Thyroid gland (tissue), 4 donors: ENCODE measurements around the gene GFOD2. TPM values are rescaled to one million over a fixed set of nuclear protein-coding genes. Genes with fewer than 3 reads are reported as not detected.
A peak's percentile ranks its signal among the peaks of the same experiment; 100 is the strongest.

Source experiments
- DNase-seq, 2 donors: peaks; one replicate each; pipeline ENCODE4 v3.0.0-alpha.2; 2019
- H3K27ac ChIP-seq, 3 donors: fragments of 200-600 bp; sonication (generic); 1 replicate in 2 of 3; 2 replicates in 1 of 3; pipeline ENCODE4 v1.5.1; 2016 to 2019; ENCODE audit warnings: mild to moderate bottlenecking in 1 of 3, moderate library complexity in 1 of 3
- H3K27me3 ChIP-seq: fragments of 200-600 bp; sonication (generic); one replicate; pipeline ENCODE4 v1.5.1; 2019
- H3K36me3 ChIP-seq, 2 donors: fragments of 200-600 bp; sonication (generic); one replicate each; pipeline ENCODE4 v1.5.1; 2016 to 2019
- H3K4me1 ChIP-seq, 2 donors: fragments of 200-600 bp; sonication (generic); one replicate each; pipeline ENCODE4 v1.5.1; 2017 to 2019
- H3K4me3 ChIP-seq, 3 donors: fragments of 200-600 bp; sonication (generic); replicated peaks in 1 of 3; 1 replicate in 2 of 3; 2 replicates in 1 of 3; pipeline ENCODE4 v1.5.1; 2016; ENCODE audit warnings: mild to moderate bottlenecking in 1 of 3
- H3K9me3 ChIP-seq: fragments of 200-600 bp; sonication (generic); one replicate; pipeline ENCODE4 v1.5.1; 2017
- POLR2A ChIP-seq, 2 donors: fragments of 450-650 bp; IDR thresholded peaks; one replicate each; pipeline ENCODE4 v1.6.1; 2017; ENCODE audit warnings: antibody characterized with exemption in 2 of 2, mild to moderate bottlenecking in 2 of 2, moderate library complexity in 1 of 2
- WGBS, 2 donors: methylation state at CpG; one replicate each; pipeline ENCODE4 v1.1.5; 2017; 5-methylcytosine and 5-hydroxymethylcytosine counted together
- intact Hi-C: fragments of 100-400 bp; cut with DNase I; formaldehyde crosslinking; loops from one replicate; pipeline ENCODE4 v1.15.1; 2023
- total RNA-seq, 4 donors: library from RNA; depleted of rRNA; stranded (reverse); fragments of >200 nt; gene quantifications; one replicate each; pipeline ENCODE4 v1.2.3, GENCODE V29; 2016
- TF ChIP-seq, protein P1 (sequence below), 6 experiments: fragments of 200-600 bp in 3 of 6; fragments of 450-650 bp in 3 of 6; sonication (generic) in 3 of 6; IDR thresholded peaks; one replicate each; pipeline ENCODE4 v1.5.1; 2016 to 2019; ENCODE audit warnings: antibody characterized with exemption in 6 of 6, mild to moderate bottlenecking in 2 of 6, inconsistent platforms in 1 of 6, moderate library complexity in 1 of 6

The GFOD2 gene
- total RNA-seq, 4 donors from 2014 or later = 10.9 to 27.5 (median 23.7) TPM

GRCh38 chr16:67730326-67730725 lies 11.2 kb upstream of the GFOD2 start:
- Histone ChIP-seq H3K9me3 (no peaks in the 10 kb centered on the region), H3K36me3 (peaks cover 37 to 43% of the 10 kb centered on the region in 2 donors), H3K4me3 (no peak overlapping the region), H3K27me3 (no peaks in the 10 kb centered on the region), H3K27ac (no peak overlapping the region), H3K4me1 (peaks cover 6 to 9% of the 10 kb centered on the region in 2 donors)
- 94 to 95% methylated on average over 5 to 6 of the region's 6 CpGs for WGBS, 2 donors
- no peak for TF ChIP-seq POLR2A (IDR thresholded peaks at IDR 0.05)
- TF ChIP-seq, protein P1, sequence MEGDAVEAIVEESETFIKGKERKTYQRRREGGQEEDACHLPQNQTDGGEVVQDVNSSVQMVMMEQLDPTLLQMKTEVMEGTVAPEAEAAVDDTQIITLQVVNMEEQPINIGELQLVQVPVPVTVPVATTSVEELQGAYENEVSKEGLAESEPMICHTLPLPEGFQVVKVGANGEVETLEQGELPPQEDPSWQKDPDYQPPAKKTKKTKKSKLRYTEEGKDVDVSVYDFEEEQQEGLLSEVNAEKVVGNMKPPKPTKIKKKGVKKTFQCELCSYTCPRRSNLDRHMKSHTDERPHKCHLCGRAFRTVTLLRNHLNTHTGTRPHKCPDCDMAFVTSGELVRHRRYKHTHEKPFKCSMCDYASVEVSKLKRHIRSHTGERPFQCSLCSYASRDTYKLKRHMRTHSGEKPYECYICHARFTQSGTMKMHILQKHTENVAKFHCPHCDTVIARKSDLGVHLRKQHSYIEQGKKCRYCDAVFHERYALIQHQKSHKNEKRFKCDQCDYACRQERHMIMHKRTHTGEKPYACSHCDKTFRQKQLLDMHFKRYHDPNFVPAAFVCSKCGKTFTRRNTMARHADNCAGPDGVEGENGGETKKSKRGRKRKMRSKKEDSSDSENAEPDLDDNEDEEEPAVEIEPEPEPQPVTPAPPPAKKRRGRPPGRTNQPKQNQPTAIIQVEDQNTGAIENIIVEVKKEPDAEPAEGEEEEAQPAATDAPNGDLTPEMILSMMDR (IDR thresholded peaks at IDR 0.05) = no peak
- intact Hi-C loops = no loop called here
- DNase-seq = no peak

GRCh38 chr16:67729636-67730248 lies 10.6 kb upstream of the GFOD2 start:
- WGBS, 2 donors = 94 to 97% methylated on average over 9 to 13 of the region's 14 CpGs
- Histone ChIP-seq H3K27me3 (no peaks in the 10 kb centered on the region), H3K4me1 (peaks cover 2 to 7% of the 10 kb centered on the region in 2 donors), H3K9me3 (no peaks in the 10 kb centered on the region), H3K4me3 (no peak overlapping the region), H3K27ac (no peak overlapping the region), H3K36me3 (peaks cover 37 to 43% of the 10 kb centered on the region in 2 donors)
- no peak for TF ChIP-seq POLR2A (IDR thresholded peaks at IDR 0.05)
- TF ChIP-seq, protein P1 (IDR thresholded peaks at IDR 0.05) = no peak
- intact Hi-C loops = no loop called here
- DNase-seq = no peak

DNA sequence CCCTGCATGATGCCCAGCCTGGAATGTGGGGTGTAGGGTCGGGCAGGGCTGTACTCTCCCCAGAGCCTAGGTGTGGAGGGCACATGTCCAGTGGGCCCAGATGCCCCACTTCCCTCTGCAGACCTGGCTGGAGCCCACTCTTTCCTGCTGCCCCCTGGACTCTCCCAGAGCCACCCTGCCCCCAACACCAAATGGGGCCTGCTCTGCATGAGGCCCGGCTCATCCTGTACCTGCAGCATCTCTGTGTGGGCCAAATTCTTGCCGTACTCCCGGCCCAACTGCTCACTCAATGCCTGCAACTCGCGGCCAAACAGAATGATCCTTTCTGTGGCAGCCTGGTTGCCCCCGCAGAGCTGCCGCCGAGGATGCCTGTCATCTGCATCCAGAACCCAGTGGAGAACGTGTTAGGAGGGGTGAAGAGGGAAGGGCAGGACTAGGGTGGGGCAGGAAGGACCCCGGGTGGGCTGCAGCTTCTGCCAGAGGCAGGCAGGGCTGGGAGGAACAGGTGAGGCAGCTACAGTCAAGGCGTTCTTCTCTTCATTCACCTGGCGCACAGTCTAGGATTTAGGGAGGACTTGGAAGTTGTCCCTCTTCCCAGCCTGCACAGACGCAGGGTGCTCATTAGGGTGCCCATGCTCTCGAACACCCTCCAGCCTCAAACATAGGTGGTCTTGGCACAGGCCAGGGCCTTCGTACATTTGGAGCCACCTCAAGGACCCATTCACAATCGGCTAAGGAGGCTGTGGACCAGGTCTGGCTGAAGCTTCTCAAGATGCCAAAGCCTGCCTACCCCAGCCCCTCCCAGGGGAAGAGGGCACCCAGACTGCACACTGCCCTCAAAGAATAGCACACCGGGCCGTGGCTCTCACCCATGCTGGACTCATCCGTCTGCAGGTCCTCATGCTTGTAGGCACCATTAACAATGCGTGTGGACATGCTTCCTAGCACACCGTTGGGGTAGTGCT lies 8.7 kb upstream of the GFOD2 start:
- WGBS, 2 donors = 88 to 97% methylated on average over 11 to 21 of the region's 22 CpGs
- H3K9me3 ChIP-seq = no peaks in the 10 kb centered on the region
- TF ChIP-seq POLR2A (IDR thresholded peaks at IDR 0.05) = no peak
- TF ChIP-seq, protein P1 (IDR thresholded peaks at IDR 0.05) = no peak
- no peaks in the 10 kb centered on the region for H3K27me3 ChIP-seq
- H3K27ac ChIP-seq = no peak overlapping the region
- H3K4me3 ChIP-seq = no peak overlapping the region
- H3K36me3 ChIP-seq = peaks cover 37 to 43% of the 10 kb centered on the region in 2 donors
- intact Hi-C loops = no loop called here
- no peak for DNase-seq
- peaks cover 0 to 7% of the 10 kb centered on the region in 2 donors for H3K4me1 ChIP-seq

DNA sequence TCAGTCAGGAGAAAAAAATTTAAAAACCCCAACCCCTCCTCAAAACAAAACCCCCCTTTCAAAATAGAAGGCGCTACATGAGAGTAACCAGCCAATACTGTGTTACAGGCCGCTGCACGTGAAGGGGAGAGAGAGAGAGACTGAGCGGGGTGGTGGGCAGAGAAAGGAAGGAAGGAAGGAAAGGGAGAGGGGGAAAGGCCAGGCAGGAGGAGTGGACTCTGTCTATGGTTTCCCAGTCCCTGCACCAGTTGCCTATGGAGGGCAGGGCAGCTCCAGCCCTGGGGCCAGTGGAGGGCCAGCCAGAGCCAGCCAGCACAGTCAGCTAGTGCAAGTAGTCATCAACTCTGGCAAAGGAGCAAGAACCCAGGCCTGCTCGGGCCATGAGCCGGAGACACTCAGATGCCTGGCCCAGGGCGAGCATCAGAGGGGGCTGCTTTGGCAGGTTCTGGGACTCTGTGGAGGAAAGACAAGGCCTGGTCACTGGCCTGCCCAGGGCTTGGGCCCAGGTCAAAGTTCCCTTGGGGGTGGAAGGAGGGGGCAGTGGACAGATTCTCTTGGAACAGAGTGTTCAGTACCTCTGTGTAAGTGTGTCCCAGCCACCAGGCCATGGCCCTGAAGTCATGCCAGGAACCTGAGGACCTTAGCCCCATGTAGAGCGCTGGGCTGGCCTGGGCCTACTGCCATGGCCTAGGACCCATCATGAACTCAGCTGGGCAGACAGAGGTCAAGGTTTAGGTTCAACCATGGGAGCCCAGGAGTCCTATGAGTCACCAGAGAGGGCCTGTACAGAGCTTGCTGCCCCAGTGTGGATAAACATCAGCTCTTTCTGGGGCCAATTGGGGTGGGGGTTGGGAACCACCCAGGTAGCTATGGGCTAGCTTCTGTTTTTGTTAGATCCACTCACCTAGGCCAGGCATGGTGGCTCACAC lies 7.3 kb upstream of the GFOD2 start:
- H3K9me3 ChIP-seq = no peaks in the 10 kb centered on the region
- 89 to 93% methylated on average over 5 to 7 of the region's 8 CpGs for WGBS, 2 donors
- peaks cover 37 to 43% of the 10 kb centered on the region in 2 donors for H3K36me3 ChIP-seq
- no peak overlapping the region for H3K27ac ChIP-seq
- peak; percentile 8 to 13 for DNase-seq
- TF ChIP-seq POLR2A (IDR thresholded peaks at IDR 0.05) = no peak
- TF ChIP-seq, protein P1 (IDR thresholded peaks at IDR 0.05) = no peak
- H3K4me3 ChIP-seq = no peak overlapping the region
- H3K27me3 ChIP-seq = no peaks in the 10 kb centered on the region
- H3K4me1 ChIP-seq = peaks cover 0 to 7% of the 10 kb centered on the region in 2 donors
- intact Hi-C loops = no loop called here
